Thyroid gland (tissue), 4 donors: Measurements from ENCODE around the gene MAGEC3. TPM values are rescaled to one million over a fixed set of nuclear protein-coding genes. Genes with fewer than 3 reads are reported as not detected.

Experiments
- DNase-seq, 2 donors: peaks; one replicate each; pipeline ENCODE4 v3.0.0-alpha.2; 2019
- H3K27ac ChIP-seq, 3 donors: fragments of 200-600 bp; sonication (generic); 1 replicate in 2 of 3; 2 replicates in 1 of 3; pipeline ENCODE4 v1.5.1; 2016 to 2019; ENCODE audit warnings: mild to moderate bottlenecking in 1 of 3, moderate library complexity in 1 of 3
- H3K27me3 ChIP-seq: fragments of 200-600 bp; sonication (generic); one replicate; pipeline ENCODE4 v1.5.1; 2019
- H3K36me3 ChIP-seq, 2 donors: fragments of 200-600 bp; sonication (generic); one replicate each; pipeline ENCODE4 v1.5.1; 2016 to 2019
- H3K4me1 ChIP-seq, 2 donors: fragments of 200-600 bp; sonication (generic); one replicate each; pipeline ENCODE4 v1.5.1; 2017 to 2019
- H3K4me3 ChIP-seq, 3 donors: fragments of 200-600 bp; sonication (generic); replicated peaks in 1 of 3; 1 replicate in 2 of 3; 2 replicates in 1 of 3; pipeline ENCODE4 v1.5.1; 2016; ENCODE audit warnings: mild to moderate bottlenecking in 1 of 3
- H3K9me3 ChIP-seq: fragments of 200-600 bp; sonication (generic); one replicate; pipeline ENCODE4 v1.5.1; 2017
- CTCF ChIP-seq, 6 experiments: fragments of 200-600 bp in 3 of 6; fragments of 450-650 bp in 3 of 6; sonication (generic) in 3 of 6; IDR thresholded peaks; one replicate each; pipeline ENCODE4 v1.5.1; 2016 to 2019; ENCODE audit warnings: antibody characterized with exemption in 6 of 6, mild to moderate bottlenecking in 2 of 6, inconsistent platforms in 1 of 6, moderate library complexity in 1 of 6
- POLR2A ChIP-seq, 2 donors: fragments of 450-650 bp; IDR thresholded peaks; one replicate each; pipeline ENCODE4 v1.6.1; 2017; ENCODE audit warnings: antibody characterized with exemption in 2 of 2, mild to moderate bottlenecking in 2 of 2, moderate library complexity in 1 of 2
- whole genome bisulfite sequencing, 2 donors: methylation state at CpG; one replicate each; pipeline ENCODE4 v1.1.5; 2017; 5-methylcytosine and 5-hydroxymethylcytosine counted together
- intact Hi-C: fragments of 100-400 bp; cut with DNase I; formaldehyde crosslinking; loops from one replicate; pipeline ENCODE4 v1.15.1; 2023
- total RNA-seq, 4 donors: library from RNA; depleted of rRNA; stranded (reverse); fragments of >200 nt; gene quantifications; one replicate each; pipeline ENCODE4 v1.2.3, GENCODE V29; 2016

The MAGEC3 gene
- total RNA-seq, 4 donors from 2014 or later, result 0.71 TPM; not detected in 3

- Histone ChIP-seq H3K36me3 (no peaks in the 10 kb centered on the region), H3K9me3 (no peaks in the 10 kb centered on the region), H3K4me3 (no peak overlapping the region), H3K27ac (no peak overlapping the region), H3K27me3 (no peaks in the 10 kb centered on the region), H3K4me1 (no peaks in the 10 kb centered on the region)
- no peak for DNase-seq
- intact Hi-C loops, result no loop called here
- no peak for TF ChIP-seq CTCF (IDR thresholded peaks at IDR 0.05)
- WGBS, 2 donors, result 69 to 82% methylated on average over 2 of the region's 2 CpGs
Observed at GRCh38 chrX:141897690-141898089, 59.6 kb downstream of the MAGEC3 start.

- Histone ChIP-seq H3K9me3 (no peaks in the 10 kb centered on the region), H3K27ac (no peak overlapping the region), H3K27me3 (no peaks in the 10 kb centered on the region), H3K36me3 (no peaks in the 10 kb centered on the region), H3K4me1 (no peaks in the 10 kb centered on the region), H3K4me3 (no peak overlapping the region)
- TF ChIP-seq POLR2A (IDR thresholded peaks at IDR 0.05) (no peak), CTCF (IDR thresholded peaks at IDR 0.05) (no peak)
- WGBS, 2 donors, result 61 to 89% methylated on average over 4 of the region's 4 CpGs
- no peak for DNase-seq
- intact Hi-C loops, result no loop called here
Observed at GRCh38 chrX:141902366-141902765, 64.2 kb downstream of the MAGEC3 start.

- Histone ChIP-seq H3K4me1 (no peaks in the 10 kb centered on the region), H3K27ac (no peak within 1 kb of the TSS), H3K9me3 (no peaks in the 10 kb centered on the region), H3K36me3 (no peaks in the 10 kb centered on the region), H3K27me3 (no peaks in the 10 kb centered on the region), H3K4me3 (no peak within 1 kb of the TSS)
- 80 to 94% methylated on average over 1 to 11 of the region's 25 CpGs for WGBS, 2 donors
- DNase-seq, result no peak
- intact Hi-C loops, result no loop called here
- no peak for TF ChIP-seq CTCF (IDR thresholded peaks at IDR 0.05)
- TF ChIP-seq POLR2A (IDR thresholded peaks at IDR 0.05), result no peak
Observed at GRCh38 chrX:141903400-141904155, 65.5 kb downstream of the MAGEC3 start, which contains the start of gene MAGEC1. TSS of gene MAGEC1 (plus strand) at chrX:141903894. CDS start at chrX:141905073, 1,179 bp downstream.

- TF ChIP-seq POLR2A (IDR thresholded peaks at IDR 0.05) (no peak), CTCF (IDR thresholded peaks at IDR 0.05) (no peak)
- Histone ChIP-seq H3K4me3 (no peak overlapping the region), H3K27ac (no peak overlapping the region), H3K36me3 (no peaks in the 10 kb centered on the region), H3K9me3 (no peaks in the 10 kb centered on the region), H3K27me3 (no peaks in the 10 kb centered on the region), H3K4me1 (no peaks in the 10 kb centered on the region)
- intact Hi-C loops, result no loop called here
- 97 to 100% methylated on average over 1 to 5 of the region's 6 CpGs for WGBS, 2 donors
- DNase-seq, result no peak
Observed at GRCh38 chrX:141904262-141904661, 66.1 kb downstream of the MAGEC3 start.

- intact Hi-C loops, result no loop called here
- 71 to 81% methylated on average over 3 of the region's 3 CpGs for WGBS, 2 donors
- TF ChIP-seq CTCF (IDR thresholded peaks at IDR 0.05) (no peak), POLR2A (IDR thresholded peaks at IDR 0.05) (no peak)
- Histone ChIP-seq H3K4me1 (no peaks in the 10 kb centered on the region), H3K27ac (no peak overlapping the region), H3K36me3 (no peaks in the 10 kb centered on the region), H3K4me3 (no peak overlapping the region), H3K9me3 (no peaks in the 10 kb centered on the region), H3K27me3 (no peaks in the 10 kb centered on the region)
- no peak for DNase-seq
Observed at GRCh38 chrX:141917801-141918200, 79.7 kb downstream of the MAGEC3 start.
